Suprapubic skin (tissue), 4 donors: ENCODE results near the gene HMGCR. TPM values are rescaled to one million over a fixed set of nuclear protein-coding genes. Genes with fewer than 3 reads are reported as not detected.

Experiments
- DNase-seq, 2 donors: peaks; one replicate each; pipeline ENCODE4 v3.0.0-alpha.2; 2019; ENCODE audit warnings: low spot score in 2 of 2
- H3K27ac ChIP-seq: fragments of 200-600 bp; sonication (generic); one replicate; pipeline ENCODE4 v1.5.1; 2019
- H3K27me3 ChIP-seq: fragments of 200-600 bp; sonication (generic); one replicate; pipeline ENCODE4 v1.5.1; 2019
- H3K36me3 ChIP-seq: fragments of 200-600 bp; sonication (generic); one replicate; pipeline ENCODE4 v1.5.1; 2019
- H3K4me1 ChIP-seq: fragments of 200-600 bp; sonication (generic); one replicate; pipeline ENCODE4 v1.5.1; 2019
- H3K4me3 ChIP-seq: fragments of 200-600 bp; sonication (generic); one replicate; pipeline ENCODE4 v1.5.1; 2019; ENCODE audit warnings: mild to moderate bottlenecking
- H3K9me3 ChIP-seq: fragments of 200-600 bp; sonication (generic); one replicate; pipeline ENCODE4 v1.5.1; 2019
- CTCF ChIP-seq, 2 donors: fragments of 200-600 bp in 1 of 2; fragments of 450-650 bp in 1 of 2; sonication (generic) in 1 of 2; IDR thresholded peaks; one replicate each; pipeline ENCODE4 v1.5.1; 2016 to 2019; ENCODE audit warnings: antibody characterized with exemption in 2 of 2, mild to moderate bottlenecking in 1 of 2, moderate library complexity in 1 of 2
- EP300 ChIP-seq: sonication (generic); formaldehyde crosslinking; IDR thresholded peaks from one replicate; pipeline ENCODE4 v1.6.1; 2017; ENCODE audit warnings: antibody characterized with exemption
- POLR2A ChIP-seq, 2 donors: fragments of 450-650 bp; IDR thresholded peaks; one replicate each; pipeline ENCODE4 v1.6.1; 2017; ENCODE audit warnings: antibody characterized with exemption in 2 of 2, mild to moderate bottlenecking in 2 of 2, moderate library complexity in 2 of 2
- POLR2AphosphoS5 ChIP-seq, 3 donors: sonication (generic); formaldehyde crosslinking; IDR thresholded peaks; one replicate each; pipeline ENCODE4 v1.6.1; 2017; ENCODE audit warnings: antibody characterized with exemption in 3 of 3
- WGBS: methylation state at CpG from one replicate; pipeline ENCODE4 v1.1.5; 2018; 5-methylcytosine and 5-hydroxymethylcytosine counted together
- total RNA-seq, 4 donors: library from RNA; depleted of rRNA; stranded (reverse); fragments of >200 nt; gene quantifications; one replicate each; pipeline ENCODE4 v1.1.0, GENCODE V29; 2016

The HMGCR gene
- total RNA-seq, 4 donors from 2014 or later: 72.4 to 292 (median 96.2) TPM

GRCh38 chr5:75384218-75384617 is 47.2 kb downstream of the HMGCR start:
- H3K4me1 ChIP-seq: no peaks in the 10 kb centered on the region
- 38% methylated on average over 1 of the region's 1 CpG for WGBS
- H3K27me3 ChIP-seq: no peaks in the 10 kb centered on the region
- no peak overlapping the region for H3K27ac ChIP-seq
- H3K36me3 ChIP-seq: peaks cover 83% of the 10 kb centered on the region
- DNase-seq: no peak
- H3K4me3 ChIP-seq: no peak overlapping the region
- TF ChIP-seq CTCF (IDR thresholded peaks at IDR 0.05) (no peak), POLR2AphosphoS5 (IDR thresholded peaks at IDR 0.05) (no peak), EP300 (no peak), POLR2A (IDR thresholded peaks at IDR 0.05) (no peak)
- no peaks in the 10 kb centered on the region for H3K9me3 ChIP-seq

GRCh38 chr5:75387806-75388205 is 50.8 kb downstream of the HMGCR start:
- H3K27me3 ChIP-seq: no peaks in the 10 kb centered on the region
- no peak overlapping the region for H3K4me3 ChIP-seq
- peaks cover 61% of the 10 kb centered on the region for H3K36me3 ChIP-seq
- H3K9me3 ChIP-seq: no peaks in the 10 kb centered on the region
- no peaks in the 10 kb centered on the region for H3K4me1 ChIP-seq
- no peak overlapping the region for H3K27ac ChIP-seq
- WGBS: 94% methylated on average over 6 of the region's 6 CpGs
- DNase-seq: no peak
- TF ChIP-seq POLR2A (IDR thresholded peaks at IDR 0.05) (no peak), CTCF (IDR thresholded peaks at IDR 0.05) (no peak), POLR2AphosphoS5 (IDR thresholded peaks at IDR 0.05) (no peak), EP300 (no peak)

- H3K9me3 ChIP-seq: no peaks in the 10 kb centered on the region
- no peak overlapping the region for H3K27ac ChIP-seq
- peaks cover 47% of the 10 kb centered on the region for H3K36me3 ChIP-seq
These were observed 52.4 kb downstream of the HMGCR start for GRCh38 chr5:75389430-75389829.

GRCh38 chr5:75395277-75395676 is 58.3 kb downstream of the HMGCR start:
- 86% methylated on average over 3 of the region's 3 CpGs for WGBS
- no peak for DNase-seq
- Histone ChIP-seq H3K36me3 (peaks cover 28% of the 10 kb centered on the region), H3K27ac (no peak overlapping the region), H3K27me3 (no peaks in the 10 kb centered on the region), H3K4me3 (no peak overlapping the region), H3K9me3 (no peaks in the 10 kb centered on the region), H3K4me1 (no peaks in the 10 kb centered on the region)
- TF ChIP-seq EP300: no peak
- TF ChIP-seq POLR2AphosphoS5 (IDR thresholded peaks at IDR 0.05): no peak
- TF ChIP-seq CTCF (IDR thresholded peaks at IDR 0.05): no peak
- TF ChIP-seq POLR2A (IDR thresholded peaks at IDR 0.05): no peak

More at GRCh38 chr5:75389430-75389829, 52.4 kb downstream of the HMGCR start:
- Histone ChIP-seq H3K4me3 (no peak overlapping the region), H3K27me3 (no peaks in the 10 kb centered on the region), H3K4me1 (no peaks in the 10 kb centered on the region)
- DNase-seq: no peak
- WGBS: 93% methylated on average over 2 of the region's 2 CpGs
- TF ChIP-seq POLR2AphosphoS5 (IDR thresholded peaks at IDR 0.05): no peak
- no peak for TF ChIP-seq CTCF (IDR thresholded peaks at IDR 0.05)
- TF ChIP-seq EP300: no peak
- no peak for TF ChIP-seq POLR2A (IDR thresholded peaks at IDR 0.05)

- Histone ChIP-seq H3K9me3 (no peaks in the 10 kb centered on the region), H3K36me3 (peaks cover 33% of the 10 kb centered on the region), H3K4me1 (no peaks in the 10 kb centered on the region), H3K27me3 (no peaks in the 10 kb centered on the region), H3K4me3 (no peak overlapping the region), H3K27ac (no peak overlapping the region)
- no peak for DNase-seq
- WGBS: 68% methylated on average over 3 of the region's 3 CpGs
- no peak for TF ChIP-seq POLR2A (IDR thresholded peaks at IDR 0.05)
- no peak for TF ChIP-seq POLR2AphosphoS5 (IDR thresholded peaks at IDR 0.05)
- TF ChIP-seq EP300: no peak
- TF ChIP-seq CTCF (IDR thresholded peaks at IDR 0.05): no peak
These were observed 68.3 kb downstream of the HMGCR start for GRCh38 chr5:75405296-75405695.

Other genes with a start within 250 kb of the HMGCR start
- gene ANKRD31, start 100.3 kb upstream of the HMGCR start, total RNA-seq: under 1 TPM in 3 of 4 donors, not detected in 1; 0.19 to 0.26 (median 0.21) TPM
- 10 to 100 TPM; 25.3 to 41.2 (median 32.4) TPM for gene CERT1, start 174.4 kb downstream of the HMGCR start, total RNA-seq
- gene POLK, start 174.7 kb downstream of the HMGCR start, total RNA-seq: 10 to 100 TPM; 11.8 to 43.8 (median 27.2) TPM